D721Med (cell line): Measurements from ENCODE around the gene TNXB.

ENCODE experiments used
- DNase-seq: peaks from one replicate; pipeline ENCODE4 v3.0.0; 2011; ENCODE audit warnings: low spot score; ENCODE audit not compliant: insufficient read length
- FAIRE-seq: peaks from 2 replicates; lab custom pipeline; 2011; peaks lifted over from hg19 to GRCh38; lab: Jason Lieb, UNC
- CTCF ChIP-seq: IDR thresholded peaks from 2 replicates; pipeline ENCODE4 v1.5.1; 2012; ENCODE audit warnings: mild to moderate bottlenecking, control low read depth; ENCODE audit not compliant: insufficient read depth; ENCODE audit errors: missing control alignments

The TNXB gene

DNA sequence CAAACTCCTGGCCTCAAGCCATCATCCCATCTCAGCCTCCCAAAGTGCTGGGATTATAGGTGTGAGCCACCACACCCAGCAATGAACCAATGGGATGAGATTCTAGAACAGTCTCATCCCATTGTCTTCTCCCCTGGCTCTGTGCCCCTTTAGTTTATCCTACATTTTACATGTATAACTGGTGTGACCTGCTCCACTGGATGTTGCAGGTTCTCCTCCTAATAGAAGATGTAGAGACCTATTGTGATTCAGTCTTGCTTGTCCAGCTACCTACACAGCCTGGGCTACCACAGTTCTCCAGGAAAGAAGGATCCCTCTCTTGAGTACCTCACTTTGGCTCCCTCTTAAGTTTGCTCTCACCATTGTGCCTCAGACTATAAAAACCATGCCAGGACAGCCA is 23.0 kb upstream of the TNXB start:
- TF ChIP-seq CTCF, result no peak
- DNase-seq (no peak), FAIRE-seq (no peak)

DNA sequence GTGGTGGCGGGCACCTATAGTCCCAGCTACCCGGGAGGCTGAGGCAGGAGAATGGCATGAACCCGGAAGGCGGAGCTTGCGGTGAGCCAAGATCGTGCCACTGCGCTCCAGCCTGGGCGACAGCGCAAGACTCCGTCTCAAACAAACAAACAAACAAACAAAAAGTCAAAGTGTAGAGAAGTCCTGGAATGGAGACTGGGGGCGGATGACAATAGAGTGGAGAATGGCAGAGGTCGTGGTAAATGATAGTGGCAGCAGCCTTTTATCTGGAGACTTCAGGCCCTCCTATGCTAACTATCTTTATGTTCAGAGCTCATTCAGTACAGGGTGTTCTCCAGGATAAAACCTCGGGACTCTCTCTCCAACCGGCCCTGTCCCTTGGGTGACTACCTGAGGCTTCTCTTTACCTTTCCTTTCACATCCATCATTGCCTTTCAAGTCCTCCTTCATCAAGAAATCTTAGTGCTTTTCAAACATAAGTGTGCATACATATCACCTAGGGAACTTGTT is 22.4 kb upstream of the TNXB start:
- TF ChIP-seq CTCF, result no peak
- DNase-seq, result no peak

GRCh38 chr6:32129297-32130088 is 20.4 kb upstream of the TNXB start:
- TF ChIP-seq CTCF, result no peak
- FAIRE-seq (no peak), DNase-seq (no peak)

More for the DNA sequence above, 22.4 kb upstream of the TNXB start:
- FAIRE-seq, result no peak

- TF ChIP-seq CTCF, result no peak
- no peak for FAIRE-seq
Measured at GRCh38 chr6:32128751-32129296, 19.7 kb upstream of the TNXB start.

DNA sequence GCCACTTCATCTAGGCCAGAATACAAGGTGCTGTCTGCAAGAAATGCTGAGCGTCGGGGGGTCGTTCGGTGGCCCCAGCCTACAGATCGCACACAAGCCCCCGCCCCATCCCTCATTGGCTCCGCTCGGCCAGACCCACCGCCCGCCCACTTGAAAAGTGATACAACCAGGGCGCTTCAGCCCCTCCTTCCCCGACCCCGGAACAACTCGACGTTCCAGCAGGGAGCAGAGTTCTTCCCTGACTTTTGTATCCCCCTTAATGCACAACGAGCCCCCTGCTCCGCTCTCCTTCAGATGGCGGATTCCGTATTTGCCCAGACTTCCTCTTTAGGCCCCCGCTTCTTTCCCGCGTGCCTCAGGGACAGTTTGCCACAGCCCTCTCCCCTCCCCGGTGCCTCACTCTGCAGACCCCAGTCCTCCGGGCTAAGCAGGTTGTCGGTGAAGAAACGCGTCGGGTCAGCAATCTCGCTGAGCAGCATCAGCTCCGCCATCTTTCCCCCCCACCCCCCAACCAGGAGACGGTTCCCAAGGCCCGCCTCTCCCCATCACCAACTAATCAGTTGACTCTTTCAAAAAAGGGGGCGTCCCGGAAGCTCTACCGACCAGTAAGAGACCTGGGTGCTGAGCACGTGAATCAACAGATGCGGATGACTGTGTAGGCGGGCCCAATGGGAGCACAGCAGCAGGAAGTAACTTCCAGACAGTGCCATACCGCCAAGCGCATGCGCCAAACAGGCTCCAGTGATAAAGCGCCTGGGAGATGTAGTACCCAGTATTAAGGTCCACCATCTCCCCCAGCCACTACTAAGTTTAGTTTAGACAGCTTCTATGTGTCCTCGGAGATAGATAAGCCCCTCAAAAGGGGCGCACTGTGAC is 18.8 kb upstream of the TNXB start, which contains the start of gene ATF6B:
Gene ATF6B (minus strand): TSS at position 530 of the 876 bp plus-strand sequence. CDS start 39 bp downstream, at position 491.
- TF ChIP-seq CTCF, result no peak
- peak; percentile 74 for DNase-seq
- FAIRE-seq, result peak; percentile 55

More at GRCh38 chr6:32128751-32129296, 19.7 kb upstream of the TNXB start:
- no peak for DNase-seq

DNA sequence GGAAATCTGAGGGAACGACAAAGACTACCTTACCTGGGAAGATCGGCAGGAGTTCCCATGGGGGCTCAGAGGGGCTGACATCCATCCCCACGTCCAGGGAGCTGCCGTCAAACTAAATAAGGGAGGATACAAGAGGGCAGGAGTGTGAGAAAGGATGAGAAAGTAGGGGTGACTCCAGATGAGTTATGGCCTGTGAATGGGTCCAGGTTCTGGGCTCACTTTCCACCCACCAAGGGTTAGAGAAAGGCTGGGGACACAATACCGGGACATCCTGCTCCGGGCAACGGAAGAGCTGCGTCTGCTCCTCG is 18.2 kb upstream of the TNXB start:
- DNase-seq (no peak), FAIRE-seq (no peak)
- TF ChIP-seq CTCF, result no peak
